GM06990 (cell line): ENCODE measurements around the gene TMEM252.

ENCODE experiments used
- DNase-seq: peaks from one replicate; pipeline ENCODE4 v3.0.0-alpha.2; 2011; ENCODE audit not compliant: insufficient read length; ENCODE audit errors: extremely low read depth
- H3K27me3 ChIP-seq: replicated peaks from 2 replicates; pipeline ENCODE4 v1.6.0; 2011; ENCODE audit warnings: low read length; ENCODE audit not compliant: control insufficient read depth, insufficient read depth
- H3K36me3 ChIP-seq: 2 replicates; pipeline ENCODE4 v1.5.1; 2011; ENCODE audit warnings: low read length; ENCODE audit not compliant: control insufficient read depth, insufficient read depth
- H3K4me3 ChIP-seq: replicated peaks from 2 replicates; pipeline ENCODE4 v1.5.1; 2011; ENCODE audit warnings: low read depth, mild to moderate bottlenecking, control low read depth, low read length
- CTCF ChIP-seq: IDR thresholded peaks from 2 replicates; pipeline ENCODE4 v1.5.1; 2011; ENCODE audit warnings: low read length, control low read depth, mild to moderate bottlenecking, inconsistent platforms; ENCODE audit not compliant: insufficient read depth, poor library complexity, severe bottlenecking

The TMEM252 gene

GRCh38 chr9:68523367-68523936 lies 17.2 kb downstream of the TMEM252 start:
- Histone ChIP-seq H3K36me3 (no peaks in the 10 kb centered on the region), H3K27me3 (no peaks in the 10 kb centered on the region), H3K4me3 (no peak overlapping the region)
- TF ChIP-seq CTCF: no peak
- DNase-seq: no peak

- no peak for DNase-seq
- Histone ChIP-seq H3K27me3 (no peaks in the 10 kb centered on the region), H3K36me3 (no peaks in the 10 kb centered on the region), H3K4me3 (no peak overlapping the region)
- no peak for TF ChIP-seq CTCF
These were observed 17.7 kb downstream of the TMEM252 start for GRCh38 chr9:68522954-68523353.

- Histone ChIP-seq H3K4me3 (no peak overlapping the region), H3K27me3 (no peaks in the 10 kb centered on the region; the same call in 1 of the 2 replicates), H3K36me3 (no peaks in the 10 kb centered on the region)
- TF ChIP-seq CTCF: no peak
- DNase-seq: no peak
These were observed 18.6 kb downstream of the TMEM252 start for GRCh38 chr9:68522131-68522530.

GRCh38 chr9:68515326-68516017 lies 25.2 kb downstream of the TMEM252 start:
- Histone ChIP-seq H3K4me3 (no peak overlapping the region), H3K36me3 (no peaks in the 10 kb centered on the region), H3K27me3 (no peaks in the 10 kb centered on the region; the same call in 1 of the 2 replicates)
- DNase-seq: no peak
- no peak for TF ChIP-seq CTCF

- no peak for DNase-seq
- Histone ChIP-seq H3K4me3 (no peak overlapping the region), H3K36me3 (no peaks in the 10 kb centered on the region), H3K27me3 (no peaks in the 10 kb centered on the region; the same call in 1 of the 2 replicates)
- TF ChIP-seq CTCF: no peak
These were observed 26.7 kb downstream of the TMEM252 start for GRCh38 chr9:68513981-68514380.
